Ovary (tissue), 3 donors: ENCODE results near the gene FBXO28.

Experiments used
- CTCF ChIP-seq, 3 donors: fragments of 450-650 bp in 2 of 3; fragments of 200-600 bp in 1 of 3; IDR thresholded peaks; one replicate each; pipeline versions ENCODE4 v1.5.1 to v1.8.0; 2016 to 2022; ENCODE audit warnings: antibody characterized with exemption in 3 of 3, mild to moderate bottlenecking in 1 of 3
- EP300 ChIP-seq: sonication (generic); formaldehyde crosslinking; IDR thresholded peaks from one replicate; pipeline ENCODE4 v1.6.1; 2017; ENCODE audit warnings: antibody characterized with exemption
- POLR2A ChIP-seq: fragments of 450-650 bp; IDR thresholded peaks from one replicate; pipeline ENCODE4 v1.6.1; 2017; ENCODE audit warnings: antibody characterized with exemption, mild to moderate bottlenecking, moderate library complexity
- donor health status: DM: no; HTN: no; CAD: no.

DNA sequence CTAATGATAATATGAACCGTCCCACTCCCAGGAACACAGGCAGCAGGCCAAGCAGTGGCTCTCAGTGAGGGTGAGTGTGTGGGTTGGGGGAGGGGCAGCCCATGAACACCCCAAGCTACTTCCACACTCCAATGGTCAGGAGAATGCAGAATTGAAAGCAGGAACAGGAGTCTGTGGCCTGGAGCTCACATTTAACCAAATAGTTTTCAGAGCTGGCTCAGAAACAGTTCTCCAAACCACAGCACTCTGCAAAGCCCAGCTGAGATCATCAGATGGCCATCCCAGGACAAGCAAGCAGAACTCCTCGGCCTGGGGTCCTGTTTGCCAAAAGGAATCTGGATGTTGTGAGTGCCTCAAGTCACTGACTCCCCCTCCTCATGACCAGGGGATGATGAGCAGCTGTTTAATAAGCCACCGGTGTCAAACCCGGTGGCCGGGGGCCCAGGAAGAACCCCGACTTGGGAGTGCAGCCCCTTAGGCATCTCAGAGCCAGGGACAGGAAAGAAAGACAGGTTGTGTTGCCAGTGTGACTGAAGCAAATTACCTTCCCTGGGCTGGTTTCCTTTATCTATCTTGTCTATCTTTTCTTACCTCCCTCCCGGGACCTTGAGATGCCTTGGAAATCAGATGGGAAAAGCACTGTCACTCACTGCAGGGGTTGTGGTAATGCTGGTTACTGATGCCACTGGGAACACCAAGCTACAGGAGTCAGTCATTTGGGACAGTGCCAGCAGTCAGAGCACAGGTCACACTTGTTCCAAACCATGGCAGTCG lies 89.5 kb downstream of the FBXO28 start:
- TF ChIP-seq CTCF (IDR thresholded peaks at IDR 0.05) (no peak), POLR2A (no peak), EP300 (no peak)
